Loucy (cell line): ENCODE data around the gene ATP10A.

Experiments
- H2AFZ ChIP-seq: fragments of 200-600 bp; sonication (generic); 2 replicates; pipeline ENCODE4 v1.6.0; 2016; ENCODE audit warnings: antibody characterized with exemption, mild to moderate bottlenecking, low read length, moderate library complexity
- H3F3A ChIP-seq: fragments of 200-600 bp; 2 replicates; pipeline ENCODE4 v1.6.0; 2016; ENCODE audit warnings: antibody characterized with exemption, low read depth, mild to moderate bottlenecking
- H3K27me3 ChIP-seq: fragments of 200-600 bp; sonication (generic); 2 replicates; pipeline ENCODE4 v1.6.1; 2014; ENCODE audit warnings: low read length, mild to moderate bottlenecking; ENCODE audit not compliant: insufficient read depth, poor library complexity, severe bottlenecking
- H3K36me3 ChIP-seq: fragments of 200-600 bp; sonication (generic); 2 replicates; pipeline ENCODE4 v1.6.1; 2016; ENCODE audit warnings: low read length; ENCODE audit not compliant: insufficient read depth
- H3K4me1 ChIP-seq: fragments of 200-600 bp; sonication (generic); 2 replicates; pipeline ENCODE4 v1.5.1; 2014; ENCODE audit warnings: low read length, mild to moderate bottlenecking; ENCODE audit not compliant: insufficient read depth, poor library complexity, severe bottlenecking
- H3K4me2 ChIP-seq: fragments of 200-600 bp; sonication (generic); 2 replicates; pipeline ENCODE4 v1.6.0; 2014; ENCODE audit warnings: antibody characterized with exemption, low read length, low read depth, mild to moderate bottlenecking; ENCODE audit not compliant: poor library complexity, severe bottlenecking
- H3K4me3 ChIP-seq: fragments of 200-600 bp; sonication (generic); 2 replicates; pipeline ENCODE4 v1.5.1; 2014; ENCODE audit warnings: low read length, mild to moderate bottlenecking, mixed read lengths; ENCODE audit not compliant: poor library complexity, severe bottlenecking
- H3K79me2 ChIP-seq: fragments of 200-600 bp; sonication (generic); 2 replicates; pipeline ENCODE4 v1.6.1; 2014; ENCODE audit warnings: low read length; ENCODE audit not compliant: insufficient read depth
- H3K9ac ChIP-seq: fragments of 200-600 bp; sonication (generic); 2 replicates; pipeline ENCODE4 v1.6.0; 2014; ENCODE audit warnings: mild to moderate bottlenecking, low read depth, low read length, moderate library complexity; ENCODE audit not compliant: poor library complexity, severe bottlenecking
- H3K9me2 ChIP-seq: fragments of 200-600 bp; sonication (generic); replicated peaks from 2 replicates; pipeline ENCODE4 v1.6.1; 2016; ENCODE audit warnings: low read depth, low read length, mixed read lengths
- H3K9me3 ChIP-seq: fragments of 200-600 bp; sonication (generic); 2 replicates; pipeline ENCODE4 v1.6.1; 2014; ENCODE audit warnings: mild to moderate bottlenecking, antibody characterized with exemption, low read length, low read depth; ENCODE audit not compliant: insufficient read depth
- H4K20me1 ChIP-seq: fragments of 200-600 bp; sonication (generic); 2 replicates; pipeline ENCODE4 v1.6.0; 2014; ENCODE audit warnings: antibody characterized with exemption, low read length, mild to moderate bottlenecking; ENCODE audit not compliant: insufficient read depth, poor library complexity, severe bottlenecking
- CTCF ChIP-seq: fragments of 200-600 bp; sonication (generic); conservative IDR thresholded peaks from 2 replicates; pipeline ENCODE4 v1.5.1; 2014; ENCODE audit warnings: mild to moderate bottlenecking, antibody characterized with exemption, low read length
- EZH2phosphoT487 ChIP-seq: fragments of 200-600 bp; IDR thresholded peaks from 2 replicates; pipeline ENCODE4 v1.6.1; 2018; ENCODE audit warnings: antibody characterized with exemption, mild to moderate bottlenecking, moderate library complexity, borderline replicate concordance

ATP10A gene

DNA sequence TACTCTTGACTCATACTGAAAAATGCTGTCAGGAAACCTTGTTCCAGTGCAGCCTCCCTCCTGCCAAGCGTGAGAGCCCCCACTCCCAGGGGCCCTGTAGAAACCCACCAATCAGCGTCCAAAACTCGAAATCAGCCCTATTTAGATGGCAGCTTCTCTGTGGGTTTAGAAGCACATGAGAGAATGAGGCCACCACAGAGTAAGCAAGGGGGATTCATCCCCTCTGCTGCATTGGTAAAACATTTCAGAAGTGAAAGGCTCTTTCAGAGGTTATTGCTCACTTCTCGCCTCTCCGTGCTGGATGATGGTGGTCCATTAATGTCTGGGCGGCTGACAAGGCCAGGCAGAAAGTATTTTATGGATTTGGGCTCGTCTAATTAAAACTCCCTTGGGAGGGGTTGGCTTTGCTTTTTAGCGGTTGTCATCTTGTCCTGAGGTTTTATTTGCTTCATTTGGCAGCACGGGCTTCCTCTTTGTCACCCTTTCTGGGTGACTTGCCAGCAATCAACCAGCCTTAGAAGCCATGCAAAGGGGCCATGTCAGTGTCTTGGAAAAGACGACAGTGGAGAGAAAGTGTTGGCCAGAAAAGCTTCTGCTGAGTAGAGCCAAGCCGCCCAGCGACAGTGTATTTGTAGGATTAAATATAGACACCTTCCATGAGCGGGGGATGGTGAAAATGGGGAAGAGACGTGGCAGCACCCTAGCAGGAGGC lies 145.5 kb downstream of the ATP10A start:
- Histone ChIP-seq H2AFZ (no peak overlapping the region), H3K79me2 (no peaks in the 10 kb centered on the region), H3K36me3 (no peaks in the 10 kb centered on the region), H3K9ac (no peak overlapping the region), H3K4me2 (no peak overlapping the region), H4K20me1 (no peaks in the 10 kb centered on the region), H3K9me2 (no peaks in the 10 kb centered on the region), H3K9me3 (peaks cover 5% of the 10 kb centered on the region; the same call in 1 of the 2 replicates), H3F3A (no peaks in the 10 kb centered on the region), H3K27me3 (no peaks in the 10 kb centered on the region), H3K4me3 (no peak overlapping the region), H3K4me1 (no peaks in the 10 kb centered on the region)
- TF ChIP-seq CTCF (no peak), EZH2phosphoT487 (no peak)

- no peaks in the 10 kb centered on the region for H3K79me2 ChIP-seq
- TF ChIP-seq EZH2phosphoT487 (no peak), CTCF (no peak)
- H3K4me2 ChIP-seq, result no peak overlapping the region
- no peaks in the 10 kb centered on the region for H3K4me1 ChIP-seq
- peaks cover 10% of the 10 kb centered on the region; the same call in 1 of the 2 replicates for H3K9me3 ChIP-seq
- no peaks in the 10 kb centered on the region for H3K36me3 ChIP-seq
- H3K9ac ChIP-seq, result no peak overlapping the region
- H4K20me1 ChIP-seq, result no peaks in the 10 kb centered on the region
- no peaks in the 10 kb centered on the region for H3K9me2 ChIP-seq
- no peak overlapping the region for H3K4me3 ChIP-seq
- H2AFZ ChIP-seq, result no peak overlapping the region
- no peaks in the 10 kb centered on the region for H3F3A ChIP-seq
- H3K27me3 ChIP-seq, result no peaks in the 10 kb centered on the region
Measured at GRCh38 chr15:25717127-25717456, 146.0 kb downstream of the ATP10A start.

- no peaks in the 10 kb centered on the region for H3F3A ChIP-seq
- TF ChIP-seq CTCF, result no peak
- no peak for TF ChIP-seq EZH2phosphoT487
- H3K9me2 ChIP-seq, result no peaks in the 10 kb centered on the region
- no peaks in the 10 kb centered on the region for H4K20me1 ChIP-seq
- no peak overlapping the region for H3K4me3 ChIP-seq
- peaks cover 11% of the 10 kb centered on the region; the same call in 1 of the 2 replicates for H3K9me3 ChIP-seq
- no peak overlapping the region for H3K4me2 ChIP-seq
- H3K79me2 ChIP-seq, result no peaks in the 10 kb centered on the region
- no peaks in the 10 kb centered on the region for H3K4me1 ChIP-seq
- no peaks in the 10 kb centered on the region for H3K36me3 ChIP-seq
- no peak overlapping the region for H3K9ac ChIP-seq
- no peak overlapping the region for H2AFZ ChIP-seq
- H3K27me3 ChIP-seq, result no peaks in the 10 kb centered on the region
Measured at GRCh38 chr15:25716414-25717126, 146.6 kb downstream of the ATP10A start.
